HepG2 (cell line): Measurements from ENCODE around the gene SLC12A2. TPM values are rescaled to one million over a fixed set of nuclear protein-coding genes. Genes with fewer than 3 reads are reported as not detected.

Experiments
- ATAC-seq: fragments of 200-7000 bp; cut with Tn5 transposase; 3 replicates; pipeline ENCODE4 v1.9.1; 2020; ENCODE audit warnings: mild to moderate bottlenecking, moderate library complexity
- BruUV-seq: library from RNA; stranded (reverse); fragments of 400-500 nt; replicated peaks from 2 replicates; lab custom pipeline; 2021; lab: Mats Ljungman, UMichigan
- CTCF ChIA-PET: fragments of 300-600 bp; formaldehyde crosslinking; extraction: SDS; loops from one replicate; lab custom pipeline; 2021; ENCODE audit warnings: low total read pairs, inconsistent platforms, low intra/inter-chr PET ratio; lab: Yijun Ruan, JAX
- POLR2A ChIA-PET: fragments of 350-600 bp; sonication (Branson Sonifier 250); formaldehyde crosslinking; loops from one replicate; lab custom pipeline; 2020; ENCODE audit warnings: antibody characterized with exemption, inconsistent platforms; lab: Yijun Ruan, JAX
- DNase-seq: peaks from one replicate; pipeline ENCODE4 v3.0.0-alpha.2; 2015; ENCODE audit warnings: low spot score
- FAIRE-seq: peaks from 3 replicates; lab custom pipeline; 2011; peaks lifted over from hg19 to GRCh38; lab: Jason Lieb, UNC
- H2AFZ ChIP-seq: one replicate; pipeline ENCODE4 v1.6.1; 2011; ENCODE audit warnings: low read length, inconsistent platforms
- H3K27ac ChIP-seq: fragments of 300-600 bp; 3 replicates; pipeline ENCODE4 v1.8.0; 2011; ENCODE audit warnings: mixed run types, mild to moderate bottlenecking, mixed read lengths, low read length, inconsistent platforms; ENCODE audit not compliant: insufficient read depth; ENCODE audit errors: extremely low read length
- H3K27me3 ChIP-seq, 2 experiments: fragments of 200-600 bp in 1 of 2; 2 replicates in 1 of 2; 3 replicates in 1 of 2; pipeline versions ENCODE4 v1.6.0 to v1.8.0; 2011; ENCODE audit warnings: low read length in 2 of 2, mild to moderate bottlenecking in 2 of 2, moderate library complexity in 2 of 2, inconsistent platforms in 1 of 2; ENCODE audit not compliant: insufficient read depth in 2 of 2, control insufficient read depth in 1 of 2
- H3K36me3 ChIP-seq, 2 experiments: fragments of 200-600 bp in 1 of 2; replicated peaks in 1 of 2; 2 replicates in 1 of 2; 3 replicates in 1 of 2; pipeline versions ENCODE4 v1.5.1 to v1.8.0; 2011; ENCODE audit warnings: low read length in 2 of 2, inconsistent platforms in 1 of 2; ENCODE audit not compliant: insufficient read depth in 2 of 2, control insufficient read depth in 1 of 2
- H3K4me1 ChIP-seq: 2 replicates; pipeline ENCODE4 v1.5.1; 2012; ENCODE audit warnings: low read length, inconsistent platforms; ENCODE audit not compliant: insufficient read depth
- H3K4me2 ChIP-seq: 2 replicates; pipeline ENCODE4 v1.6.0; 2011; ENCODE audit warnings: low read depth, low read length, inconsistent platforms
- H3K4me3 ChIP-seq, 3 experiments: fragments of 200-600 bp in 1 of 3; sonication (generic), shearing (Covaris generic) in 1 of 3; replicated peaks in 1 of 3; 2 replicates each; pipeline ENCODE4 v1.5.1; 2011 to 2016; ENCODE audit warnings: low read length in 3 of 3, inconsistent platforms in 2 of 3, low read depth in 2 of 3, mild to moderate bottlenecking in 2 of 3, control low read depth in 1 of 3, mixed read lengths in 1 of 3; ENCODE audit not compliant: insufficient read depth in 1 of 3
- H3K79me2 ChIP-seq: one replicate; pipeline ENCODE4 v1.6.1; 2011; ENCODE audit warnings: low read length, inconsistent platforms; ENCODE audit not compliant: insufficient read depth
- H3K9ac ChIP-seq: 2 replicates; pipeline ENCODE4 v1.6.0; 2011; ENCODE audit warnings: mild to moderate bottlenecking, low read depth, low read length, inconsistent platforms; ENCODE audit not compliant: insufficient read depth
- H3K9me3 ChIP-seq: 2 replicates; pipeline ENCODE4 v1.5.1; 2012; ENCODE audit warnings: mild to moderate bottlenecking, low read length
- H4K20me1 ChIP-seq: 2 replicates; pipeline ENCODE4 v1.6.0; 2011; ENCODE audit warnings: inconsistent platforms, mild to moderate bottlenecking, low read length, moderate library complexity; ENCODE audit not compliant: insufficient read depth
- ARID3A ChIP-seq: IDR thresholded peaks from 2 replicates; pipeline ENCODE4 v1.6.1; 2012; ENCODE audit warnings: low read depth, low read length, improper control_type of control experiment
- EHMT2 ChIP-seq: fragments of 200-600 bp; sonication (generic); IDR thresholded peaks from 2 replicates; pipeline ENCODE4 v1.7.0; 2017; ENCODE audit warnings: antibody characterized with exemption, low read depth, low read length, borderline replicate concordance
- GFI1 ChIP-seq: sonication (generic); formaldehyde crosslinking; IDR thresholded peaks from 2 replicates; pipeline ENCODE4 v1.5.0; 2020; ENCODE audit warnings: missing genetic modification reagents, mild to moderate bottlenecking, borderline replicate concordance
- KDM5A ChIP-seq: fragments of 200-600 bp; sonication (generic); IDR thresholded peaks from 2 replicates; pipeline ENCODE4 v1.7.0; 2018; ENCODE audit warnings: antibody characterized with exemption, mild to moderate bottlenecking, low read length, borderline replicate concordance
- KLF16 ChIP-seq, 2 experiments: sonication (generic) in 1 of 2; formaldehyde crosslinking in 1 of 2; IDR thresholded peaks; 2 replicates each; pipeline versions ENCODE4 v1.6.1 to v1.8.0; 2016 to 2023; ENCODE audit warnings: missing genetic modification reagents in 2 of 2, missing compliant biosample characterization in 1 of 2
- MYNN ChIP-seq: sonication (generic); formaldehyde crosslinking; IDR thresholded peaks from 2 replicates; pipeline ENCODE4 v1.4.0; 2020; ENCODE audit warnings: mild to moderate bottlenecking, low read depth, missing genetic modification reagents
- ZFP82 ChIP-seq: sonication (generic); formaldehyde crosslinking; IDR thresholded peaks from 2 replicates; pipeline ENCODE4 v1.5.1; 2020; ENCODE audit warnings: mild to moderate bottlenecking, missing genetic modification reagents, borderline replicate concordance
- ZKSCAN8 ChIP-seq: IDR thresholded peaks from 2 replicates; pipeline ENCODE4 v1.6.1; 2016; ENCODE audit warnings: borderline replicate concordance, missing genetic modification reagents, missing compliant biosample characterization
- ZMYM2 ChIP-seq: sonication (generic); formaldehyde crosslinking; IDR thresholded peaks from 2 replicates; pipeline ENCODE4 v1.8.0; 2022; ENCODE audit warnings: mild to moderate bottlenecking, missing genetic modification reagents
- ZNF224 ChIP-seq: sonication (generic); formaldehyde crosslinking; IDR thresholded peaks from 2 replicates; pipeline ENCODE4 v1.5.0; 2020; ENCODE audit warnings: mild to moderate bottlenecking, missing genetic modification reagents
- ZNF484 ChIP-seq: sonication (generic); formaldehyde crosslinking; IDR thresholded peaks from 2 replicates; pipeline ENCODE4 v1.5.1; 2020; ENCODE audit warnings: mild to moderate bottlenecking, low read depth, missing genetic modification reagents, borderline replicate concordance
- ZNF891 ChIP-seq: sonication (generic); formaldehyde crosslinking; IDR thresholded peaks from 2 replicates; pipeline ENCODE4 v1.5.0; 2020; ENCODE audit warnings: mild to moderate bottlenecking, missing genetic modification reagents
- ZSCAN25 ChIP-seq: sonication (generic); formaldehyde crosslinking; IDR thresholded peaks from 2 replicates; pipeline ENCODE4 v1.8.0; 2022; ENCODE audit warnings: mild to moderate bottlenecking, missing genetic modification reagents
- WGBS: methylation state at CpG from one replicate; pipeline ENCODE4 v1.1.6; 2017; ENCODE audit warnings: low lambda C conversion rate; 5-methylcytosine and 5-hydroxymethylcytosine counted together
- in situ Hi-C: cut with HindIII; loops from 2 replicates; pipeline ENCODE4 v1.10.0; 2017; ENCODE audit warnings: low pct_unique_long_range_greater_than_20kb; ENCODE audit not compliant: extremely low pct_ligation_motif_present
- intact Hi-C: fragments of 100-400 bp; cut with micrococcal nuclease; formaldehyde crosslinking; loops from one replicate; pipeline ENCODE4 v1.10.0; 2022; ENCODE audit not compliant: unreplicated experiment
- polyA plus RNA-seq, 8 experiments: library from polyadenylated mRNA; depleted of rRNA in 3 of 8; stranded (reverse) in 7 of 8; unstranded in 1 of 8; fragments of >200 nt; fragmentation: Illumina TruSeq in 4 of 8; extraction: Trizol in 4 of 8; gene quantifications; 2 replicates each; pipeline versions ENCODE4 v1.2.1 to v1.2.3, GENCODE V29; 2011 to 2016; ENCODE audit warnings: low read depth in 4 of 8, missing spikeins in 1 of 8, mixed read lengths in 1 of 8; ENCODE audit not compliant: insufficient read depth in 1 of 8
- total RNA-seq, 5 experiments: library from RNA; depleted of rRNA; stranded (reverse); fragments of >200 nt; fragmentation: Illumina TruSeq; extraction: Trizol; gene quantifications; 2 replicates each; pipeline ENCODE4 v1.2.3, GENCODE V29; 2016; ENCODE audit warnings: low read depth in 1 of 5
- TF ChIP-seq, protein P1 (sequence below), 2 experiments: sonication (generic) in 1 of 2; formaldehyde crosslinking in 1 of 2; IDR thresholded peaks; 2 replicates each; pipeline versions ENCODE4 v1.4.0 to v1.6.1; 2018 to 2020; ENCODE audit warnings: missing genetic modification reagents in 2 of 2, borderline replicate concordance in 1 of 2, low read depth in 1 of 2, mild to moderate bottlenecking in 1 of 2, missing biosample characterization in 1 of 2
- TF ChIP-seq, protein P2 (sequence below): IDR thresholded peaks from 2 replicates; pipeline ENCODE4 v1.6.1; 2018; ENCODE audit warnings: missing genetic modification reagents, mild to moderate bottlenecking, missing compliant biosample characterization

SLC12A2 gene
- total and polyA plus RNA-seq, 2 of the 13 experiments (the other 11 are each of a cell fraction or from before 2014, with no cell fraction given) = 4.0 to 9.7 TPM

GRCh38 chr5:128201065-128201926 is 117.7 kb downstream of the SLC12A2 start:
- 0 out of 2 replicates have a peak, but pooled peaks cover 5% of the 10 kb centered on the region for H3K4me1 ChIP-seq
- no TSS peak for BruUV-seq
- H3K27me3 ChIP-seq = peaks cover 0 to 3% of the 10 kb centered on the region in 2 experiments; a peak in 1 of 5 replicates
- POLR2A ChIA-PET = no interaction called here
- no peak overlapping the region for H3K27ac ChIP-seq
- DNase-seq (peak; percentile 23), FAIRE-seq (no peak), ATAC-seq (peak; percentile 98)
- intact Hi-C loops = loop anchor here (1.0 kb wide), 3 partner anchors 326 to 637 kb away; no protein-coding TSS in a partner anchor
- H2AFZ ChIP-seq = no peak overlapping the region
- in situ Hi-C loops = loop anchor here (5.0 to 25.0 kb wide), 5 partner anchors 324 to 911 kb away; no protein-coding TSS in a partner anchor
- peak overlapping the region; percentile 46; the same call in 1 of the 2 replicates for H3K4me2 ChIP-seq
- H3K79me2 ChIP-seq = no peaks in the 10 kb centered on the region
- CTCF ChIA-PET = interaction anchor here (1.1 to 2.8 kb wide), 4 partner anchors 324 to 637 kb away, joined by 4 to 27 read pairs (median 18); no protein-coding TSS in a partner anchor
- H3K36me3 ChIP-seq = no peaks in the 10 kb centered on the region
- no peaks in the 10 kb centered on the region for H3K9me3 ChIP-seq
- H3K9ac ChIP-seq = no peak overlapping the region
- no peaks in the 10 kb centered on the region for H4K20me1 ChIP-seq
- no peak overlapping the region; a peak in 1 of 6 replicates for H3K4me3 ChIP-seq
- 19% methylated on average over 27 of the region's 36 CpGs for WGBS
- TF ChIP-seq, protein P1, sequence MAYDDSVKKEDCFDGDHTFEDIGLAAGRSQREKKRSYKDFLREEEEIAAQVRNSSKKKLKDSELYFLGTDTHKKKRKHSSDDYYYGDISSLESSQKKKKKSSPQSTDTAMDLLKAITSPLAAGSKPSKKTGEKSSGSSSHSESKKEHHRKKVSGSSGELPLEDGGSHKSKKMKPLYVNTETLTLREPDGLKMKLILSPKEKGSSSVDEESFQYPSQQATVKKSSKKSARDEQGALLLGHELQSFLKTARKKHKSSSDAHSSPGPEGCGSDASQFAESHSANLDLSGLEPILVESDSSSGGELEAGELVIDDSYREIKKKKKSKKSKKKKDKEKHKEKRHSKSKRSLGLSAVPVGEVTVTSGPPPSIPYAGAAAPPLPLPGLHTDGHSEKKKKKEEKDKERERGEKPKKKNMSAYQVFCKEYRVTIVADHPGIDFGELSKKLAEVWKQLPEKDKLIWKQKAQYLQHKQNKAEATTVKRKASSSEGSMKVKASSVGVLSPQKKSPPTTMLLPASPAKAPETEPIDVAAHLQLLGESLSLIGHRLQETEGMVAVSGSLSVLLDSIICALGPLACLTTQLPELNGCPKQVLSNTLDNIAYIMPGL (CRISPR knock-in tag; IDR thresholded peaks at IDR 0.05; ENCODE audit: borderline replicate concordance in 1 of 2, low read depth in 1 of 2) = 0 out of 4 replicates have a peak, but pooled peaks have one; percentile 26 to 50
- TF ChIP-seq EHMT2 = no peak
- TF ChIP-seq ZNF224 (CRISPR knock-in tag) = no peak
- no peak for TF ChIP-seq ZFP82
- TF ChIP-seq ZNF484 (CRISPR knock-in tag) = no peak
- TF ChIP-seq ZNF891 = no peak
- no peak for TF ChIP-seq ZMYM2 (CRISPR knock-in tag)
- no peak for TF ChIP-seq GFI1 (CRISPR knock-in tag)
- TF ChIP-seq, protein P2, sequence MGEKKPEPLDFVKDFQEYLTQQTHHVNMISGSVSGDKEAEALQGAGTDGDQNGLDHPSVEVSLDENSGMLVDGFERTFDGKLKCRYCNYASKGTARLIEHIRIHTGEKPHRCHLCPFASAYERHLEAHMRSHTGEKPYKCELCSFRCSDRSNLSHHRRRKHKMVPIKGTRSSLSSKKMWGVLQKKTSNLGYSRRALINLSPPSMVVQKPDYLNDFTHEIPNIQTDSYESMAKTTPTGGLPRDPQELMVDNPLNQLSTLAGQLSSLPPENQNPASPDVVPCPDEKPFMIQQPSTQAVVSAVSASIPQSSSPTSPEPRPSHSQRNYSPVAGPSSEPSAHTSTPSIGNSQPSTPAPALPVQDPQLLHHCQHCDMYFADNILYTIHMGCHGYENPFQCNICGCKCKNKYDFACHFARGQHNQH (CRISPR knock-in tag) = 0 out of 2 replicates have a peak, but pooled peaks have one; percentile 27
- TF ChIP-seq KLF16 (CRISPR knock-in tag; IDR thresholded peaks at IDR 0.05) = no peak
- no peak for TF ChIP-seq MYNN
- TF ChIP-seq ZSCAN25 (CRISPR knock-in tag) = no peak
- no peak; the same call in 1 of the 2 replicates for TF ChIP-seq ZKSCAN8 (CRISPR knock-in tag)
- TF ChIP-seq KDM5A = no peak
- TF ChIP-seq ARID3A = no peak
